NCI-H226 (cell line): Measurements from ENCODE around the gene NEAT1.
A peak's percentile ranks its signal among the peaks of the same experiment; 100 is the strongest.
"Not testable (repeated sequence)": the region's sequence is repeated elsewhere in the genome, so short reads cannot be mapped to it uniquely, and the experiment has no call there.

Experiments
- DNase-seq: peaks from one replicate; pipeline ENCODE4 v3.0.0-alpha.2; 2015

Gene NEAT1

DNA sequence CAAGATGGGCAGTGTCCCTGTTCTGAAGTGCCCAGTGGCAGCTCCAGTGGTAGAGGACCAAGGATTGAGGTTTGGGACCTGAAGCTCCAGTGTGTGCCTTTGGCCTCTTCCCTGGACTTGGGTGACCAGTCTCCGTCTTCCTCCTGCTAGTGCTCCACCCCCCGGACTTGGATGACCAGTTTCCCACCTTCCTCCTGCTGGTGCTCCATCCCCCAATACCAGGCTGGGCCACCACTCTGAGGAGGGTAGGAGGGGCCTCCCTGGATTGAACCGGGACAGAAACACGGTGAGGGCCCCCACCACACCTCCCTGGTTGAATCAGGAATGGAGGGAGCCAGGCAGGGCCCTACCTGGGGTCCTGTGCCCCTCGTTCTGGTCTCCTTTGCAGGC, 10.9 kb upstream of the NEAT1 start:
- no peak for DNase-seq

DNA sequence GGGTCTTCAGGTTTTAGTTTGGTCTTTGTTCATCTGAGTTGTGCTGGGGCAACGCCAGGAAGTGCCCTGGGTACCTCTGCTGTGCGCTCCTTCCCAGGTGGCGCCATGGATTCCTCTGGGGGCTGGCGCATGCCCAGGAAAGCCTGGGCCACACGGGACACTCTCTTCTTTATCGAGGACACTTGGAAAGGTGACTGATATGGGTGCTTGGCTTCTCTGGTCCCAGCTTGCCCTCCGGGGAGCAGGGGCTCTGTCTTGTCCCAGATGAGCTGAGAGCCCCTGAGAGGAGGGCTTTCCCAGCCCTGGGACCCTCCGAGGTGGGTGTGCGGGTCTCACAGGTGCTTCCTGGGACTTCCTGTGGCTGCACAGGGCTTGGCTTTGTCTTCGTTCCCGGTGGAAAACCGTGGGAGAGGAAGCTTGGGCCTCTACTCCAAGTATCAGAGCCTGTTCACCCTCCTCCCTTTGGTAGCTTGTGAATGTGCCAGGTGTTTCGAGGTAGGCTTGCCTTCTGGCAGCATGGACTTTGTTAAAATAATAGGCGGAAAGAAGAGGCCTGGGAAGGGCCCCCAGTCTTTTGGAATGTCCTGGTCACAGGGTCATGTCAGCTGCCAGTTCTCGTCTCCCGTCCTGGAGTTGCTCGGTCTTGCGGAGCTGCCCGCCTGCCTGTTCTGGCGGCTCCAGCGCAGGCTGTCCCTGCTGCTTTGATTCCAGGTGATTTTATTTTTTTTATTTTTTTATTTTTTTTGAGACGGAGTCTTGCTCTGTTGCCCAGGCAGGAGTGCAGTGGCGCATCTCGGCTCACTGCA, 10.1 kb upstream of the NEAT1 start:
- no peak for DNase-seq

DNA sequence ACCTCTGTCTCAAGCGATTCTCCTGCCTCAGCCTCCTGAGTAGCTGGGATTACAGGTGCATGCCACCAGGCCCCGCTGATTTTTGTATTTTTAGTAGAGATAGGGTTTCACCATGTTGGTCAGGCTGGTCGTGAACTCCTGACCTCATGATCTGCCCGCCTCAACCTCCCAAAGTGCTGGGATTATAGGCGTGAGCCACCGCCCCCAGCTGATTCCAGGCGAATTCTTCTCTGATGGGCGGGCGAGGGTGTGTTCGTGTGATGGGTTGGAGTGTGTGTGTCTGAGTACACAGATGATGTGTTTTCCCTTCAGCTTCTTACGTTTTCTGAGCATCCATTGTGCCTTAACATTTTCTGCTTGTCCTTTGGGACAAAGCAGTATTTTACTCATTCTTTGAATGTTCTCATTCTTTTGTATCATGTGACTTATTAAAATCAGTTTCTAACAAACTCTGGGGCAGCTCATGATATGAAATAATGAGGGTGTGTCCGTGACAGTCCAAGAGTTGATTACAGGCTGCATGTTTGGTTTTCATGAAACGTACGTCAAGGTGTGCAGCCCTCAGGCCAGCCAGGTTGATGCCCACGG, 9.4 kb upstream of the NEAT1 start:
- not testable (repeated sequence) for DNase-seq

DNA sequence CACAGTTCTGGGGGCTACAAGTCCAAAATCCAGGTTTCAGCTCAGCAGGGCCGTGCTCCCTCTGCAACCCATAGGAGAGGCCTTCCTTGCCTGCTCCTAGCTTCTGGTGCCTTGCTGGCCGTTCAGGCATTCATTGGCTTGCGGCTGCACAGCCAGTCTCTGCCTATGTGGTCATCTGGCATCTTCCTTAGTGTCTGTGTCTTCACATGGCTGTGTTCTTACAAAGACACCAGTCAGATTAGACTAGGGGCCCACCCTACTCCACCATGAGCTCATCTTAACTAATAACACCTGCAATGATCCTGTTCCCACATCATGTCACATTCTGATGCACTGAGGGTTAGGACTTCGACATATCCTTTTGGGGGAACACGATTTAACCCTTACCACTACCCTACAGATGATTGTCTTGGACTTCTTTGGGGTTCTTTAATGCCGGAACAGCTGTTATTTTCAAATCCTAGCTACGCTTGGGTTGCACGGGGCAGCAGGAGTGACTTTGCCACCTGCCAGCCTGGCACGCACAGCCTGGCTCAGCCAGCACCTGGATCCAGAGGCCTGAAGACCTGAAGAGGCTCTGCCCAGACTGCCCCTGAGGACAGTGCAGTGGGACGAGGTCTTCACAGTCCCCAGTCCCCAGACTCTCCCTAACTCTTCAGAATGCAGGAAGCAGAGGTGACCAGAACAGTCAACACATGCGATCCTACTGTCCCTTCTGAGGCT, 7.7 kb upstream of the NEAT1 start:
- no peak for DNase-seq

DNA sequence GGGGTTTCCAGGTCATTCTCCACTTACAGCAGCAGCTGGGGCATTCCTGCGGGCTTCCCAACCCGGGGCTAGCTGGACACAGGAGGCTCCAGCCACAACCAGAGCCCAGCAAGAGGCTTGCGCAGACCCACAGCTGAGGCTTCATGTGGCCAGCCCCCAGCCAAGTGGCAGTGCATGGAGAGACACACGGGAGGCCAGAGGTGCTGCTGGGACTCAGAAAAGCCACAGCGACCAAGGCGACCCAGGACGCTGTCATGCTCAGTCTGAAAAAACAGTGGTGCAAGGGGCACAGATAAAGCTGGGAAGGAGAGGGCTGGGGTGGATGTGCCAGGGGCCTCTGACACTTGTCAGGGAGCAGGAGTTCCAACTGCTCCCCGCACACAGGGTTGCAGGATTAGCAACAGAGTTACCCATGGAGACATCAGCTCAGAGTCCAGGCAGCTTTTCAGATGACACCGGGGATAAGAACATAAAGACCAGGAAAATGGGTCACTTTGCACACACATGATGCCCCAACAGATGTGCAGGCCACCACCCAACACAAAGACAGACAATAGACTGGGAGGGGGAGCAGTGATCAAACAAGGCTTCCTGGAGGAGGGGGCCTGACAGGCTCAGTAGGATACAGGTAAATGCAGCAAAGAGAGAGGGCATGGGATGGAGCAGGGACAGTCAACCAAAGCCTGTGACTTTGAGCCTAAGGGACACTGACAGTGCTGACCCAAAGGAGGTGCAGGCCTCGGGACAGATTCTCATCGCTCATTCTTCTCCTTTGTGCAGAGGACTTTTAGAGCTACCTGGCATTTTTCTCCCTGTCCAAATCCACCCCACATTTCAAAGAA, 6.9 kb upstream of the NEAT1 start:
- DNase-seq = no peak

DNA sequence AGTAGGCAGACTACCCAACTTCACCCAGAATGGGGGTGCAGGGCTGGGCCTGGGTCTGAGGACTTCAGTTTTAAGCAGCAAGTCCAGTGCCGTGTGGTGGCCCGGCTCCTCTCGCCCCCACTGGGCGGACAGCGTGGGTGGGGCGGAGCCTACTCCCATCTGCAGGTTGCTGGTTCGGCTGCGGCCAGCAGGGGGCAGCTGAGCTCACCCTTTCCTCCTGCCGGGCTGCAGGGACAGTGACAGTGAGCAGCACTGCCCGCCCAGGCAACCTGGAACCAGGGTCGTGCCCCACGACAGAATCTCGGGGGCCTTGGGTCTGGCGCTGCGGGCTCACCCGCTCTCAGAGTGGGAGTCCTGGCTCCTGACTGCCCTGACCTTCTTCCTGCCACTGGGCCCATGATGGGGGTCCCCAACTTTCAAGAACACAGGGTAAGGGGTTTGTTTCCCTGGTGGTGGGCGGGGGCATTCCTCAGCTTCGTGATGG, 6.2 kb upstream of the NEAT1 start:
- peak; percentile 51 for DNase-seq

DNA sequence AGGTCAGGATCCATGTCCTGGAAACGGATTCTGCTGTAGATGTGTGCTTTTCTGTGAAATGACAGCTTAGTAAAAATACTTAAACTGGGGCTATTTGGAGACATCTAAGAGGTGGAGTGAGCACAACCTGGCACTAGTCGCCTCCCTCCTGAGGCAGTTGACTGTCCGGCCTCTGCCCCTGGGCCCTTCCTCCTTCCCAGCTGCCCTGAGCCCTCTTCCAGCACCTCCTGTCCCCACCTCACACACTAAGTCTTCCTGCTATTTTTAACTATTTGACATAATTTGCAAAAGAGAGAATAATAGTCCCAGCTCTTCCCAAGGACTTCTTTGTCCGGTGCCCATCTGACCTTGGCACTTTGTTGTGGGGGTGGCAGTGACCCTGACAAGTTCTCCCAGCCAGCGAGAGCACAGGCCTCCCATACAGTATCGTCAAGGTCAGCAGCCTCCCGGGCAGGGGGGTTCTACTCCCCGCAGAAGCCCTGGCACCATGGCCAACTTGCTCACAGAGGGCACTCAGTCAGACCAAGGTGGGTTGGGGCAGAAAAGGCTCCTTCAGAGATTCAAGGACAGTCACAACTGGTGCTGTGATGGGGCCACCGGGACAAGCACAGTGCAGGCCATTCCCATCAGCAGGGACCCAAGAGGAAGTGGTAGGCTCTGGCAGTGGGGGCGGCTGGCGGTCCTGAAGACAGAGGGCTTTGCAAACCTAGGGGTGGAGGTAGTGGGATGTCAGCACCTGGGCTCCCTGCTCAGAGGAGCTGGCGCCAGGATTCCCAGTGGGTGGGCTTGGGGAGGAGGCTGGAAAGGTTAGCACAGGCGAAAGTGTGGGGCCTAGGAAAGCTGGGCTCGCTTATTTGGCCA, 5.5 kb upstream of the NEAT1 start:
- DNase-seq = no peak

DNA sequence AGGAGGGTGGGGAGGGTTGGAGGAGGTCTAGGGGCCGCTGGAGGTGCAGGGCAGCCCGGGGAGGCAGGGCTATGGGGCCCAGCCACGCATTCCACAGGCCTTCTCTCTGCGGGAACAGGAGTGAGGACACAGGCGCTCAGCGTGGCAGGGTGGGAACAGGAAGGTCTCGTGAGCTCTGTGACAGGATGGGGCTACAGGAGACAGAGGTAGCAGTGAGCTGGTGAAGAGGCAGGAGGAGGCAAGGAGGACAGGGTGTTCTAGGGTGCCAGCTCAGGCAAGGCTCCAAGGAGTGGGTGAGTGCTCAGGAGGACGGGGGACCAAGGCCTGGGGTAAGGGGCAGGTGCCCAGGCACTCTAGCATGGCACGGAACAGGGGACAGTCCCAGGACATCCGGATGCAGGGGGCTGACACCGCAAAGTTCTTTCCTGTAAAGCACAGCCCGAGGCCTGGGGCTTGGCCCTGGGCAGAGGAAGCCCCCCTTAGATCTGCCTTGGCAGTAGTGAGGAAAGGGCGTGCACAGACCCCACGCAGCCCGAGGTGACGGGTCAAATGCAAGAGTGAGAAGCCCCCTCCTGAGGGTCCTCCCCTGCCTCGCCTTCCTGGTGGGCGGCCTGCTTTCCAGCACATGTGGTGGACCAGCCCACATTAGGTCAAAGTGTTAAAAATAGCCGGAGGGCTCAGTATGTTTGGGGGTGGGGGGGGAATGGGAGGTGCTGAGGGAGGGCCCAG, 4.7 kb upstream of the NEAT1 start:
- DNase-seq = no peak

DNA sequence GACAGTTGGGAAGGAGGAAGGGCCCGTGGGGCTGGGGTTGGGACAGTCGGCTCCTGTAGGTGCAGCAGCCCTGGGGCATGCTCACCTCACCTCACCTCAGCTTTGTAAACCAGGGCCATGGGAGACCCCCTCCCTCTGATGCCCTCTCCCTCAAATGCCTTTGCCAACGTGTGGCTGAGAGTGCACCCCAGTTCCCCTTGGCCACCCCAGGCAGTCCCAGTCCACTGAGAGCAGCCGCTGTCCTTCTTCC, 4.2 kb upstream of the NEAT1 start:
- DNase-seq = no peak

DNA sequence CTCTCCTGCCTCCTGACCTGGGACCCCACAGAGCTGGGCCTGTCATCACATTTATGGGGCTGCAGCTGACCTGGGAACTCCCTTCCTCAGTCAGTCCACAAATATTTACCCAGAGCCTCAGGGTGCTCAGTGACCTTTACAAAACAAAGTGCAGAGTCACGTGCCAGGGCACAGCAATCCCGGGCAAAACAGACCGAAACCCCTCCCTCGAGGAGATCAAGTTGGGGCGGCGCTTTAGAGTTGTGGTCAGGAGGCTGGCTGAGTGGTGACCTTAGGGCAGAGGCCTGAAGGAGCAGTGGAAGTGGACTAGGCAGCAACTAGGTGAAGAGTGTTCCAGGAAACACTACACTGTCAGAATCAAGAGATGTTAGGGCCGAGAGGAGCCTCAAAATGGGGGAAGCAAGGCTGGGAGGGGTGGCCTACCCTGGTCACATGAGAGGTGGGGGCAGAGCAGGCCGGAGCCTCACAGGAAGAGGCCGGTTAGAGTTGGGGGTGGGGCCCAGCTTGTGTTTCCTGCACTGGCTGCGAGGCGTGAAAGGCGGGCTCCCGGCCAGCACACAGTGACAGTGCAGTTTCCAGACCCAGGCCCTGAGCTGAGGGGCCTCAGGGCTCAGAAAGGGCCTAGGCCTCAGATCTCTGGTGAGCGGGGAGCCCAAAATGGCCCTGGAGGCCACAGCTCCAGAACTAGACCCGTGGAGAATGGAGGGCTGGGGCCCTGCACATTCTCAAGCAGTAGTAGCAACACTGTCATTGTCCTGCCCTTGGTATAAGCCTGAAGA, 3.7 kb upstream of the NEAT1 start:
- DNase-seq = peak; percentile 97

DNA sequence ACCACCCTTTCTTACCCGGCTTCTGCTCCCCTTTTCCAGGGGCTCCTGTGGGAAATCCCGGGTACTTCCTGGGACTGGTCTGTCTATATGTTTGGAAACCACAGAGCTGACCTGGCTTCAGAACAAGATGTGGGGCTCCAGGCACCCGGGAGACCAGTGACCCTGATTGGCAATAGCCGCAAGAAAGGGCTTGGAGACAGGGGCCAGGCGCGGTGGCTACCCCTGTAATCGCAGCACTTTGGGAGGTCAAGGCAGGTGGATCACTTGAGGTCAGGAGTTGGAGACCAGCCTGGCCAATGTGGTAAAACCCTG, 3.2 kb upstream of the NEAT1 start:
- no peak for DNase-seq

DNA sequence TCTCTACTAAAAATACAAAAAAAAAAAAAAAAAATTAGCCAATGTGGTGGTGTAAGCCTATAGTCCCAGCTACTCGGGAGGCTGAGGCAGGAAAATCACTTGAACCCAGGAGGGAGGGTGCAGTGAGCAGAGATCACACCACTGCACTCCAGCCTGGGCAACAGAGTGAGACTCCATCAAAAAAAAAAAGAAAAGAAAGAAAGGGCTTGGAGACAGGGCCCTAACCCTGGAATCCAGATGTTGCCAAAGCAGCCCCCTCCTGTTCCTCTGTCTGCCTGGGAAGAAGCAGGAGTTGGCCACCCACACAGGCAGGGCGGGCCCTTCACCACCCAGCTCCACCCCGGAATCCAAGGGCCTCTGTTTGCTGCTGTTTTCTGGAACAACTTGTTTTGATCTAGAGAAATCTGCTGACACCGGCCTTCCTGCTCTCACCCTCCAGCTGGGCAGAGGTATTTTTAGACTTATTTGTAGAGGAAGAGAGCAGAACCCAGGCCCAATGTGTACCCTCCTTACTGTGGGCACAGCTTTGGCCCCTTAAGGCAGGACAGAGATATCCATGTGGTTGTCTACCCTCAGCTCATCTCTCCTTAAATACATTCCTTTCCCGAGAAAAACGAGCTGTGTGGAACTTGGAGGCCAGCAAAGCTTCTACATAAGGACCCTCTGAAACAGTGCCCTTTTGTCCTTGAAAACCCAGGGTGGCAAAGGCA, 2.7 kb upstream of the NEAT1 start:
- peak; percentile 85 for DNase-seq

DNA sequence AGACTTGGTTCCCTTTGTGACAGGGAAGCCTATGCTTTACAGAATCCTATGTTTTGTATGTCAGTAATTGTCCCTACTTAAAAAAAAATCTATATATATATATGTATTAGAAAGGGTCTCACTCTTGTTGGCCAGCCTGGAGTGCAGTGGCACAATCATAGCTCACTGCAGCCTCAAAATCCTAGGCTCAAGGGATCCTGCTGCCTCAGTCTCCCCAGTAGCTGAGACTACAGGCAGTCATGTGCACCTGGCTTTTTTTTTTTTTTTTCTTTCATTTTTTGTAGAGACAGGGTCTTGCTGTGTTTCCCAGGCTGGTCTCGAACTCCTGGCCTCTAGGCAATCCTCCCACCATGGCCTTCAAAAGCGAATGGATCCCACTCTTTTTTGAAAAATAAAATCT, 2.1 kb upstream of the NEAT1 start:
- no peak for DNase-seq

DNA sequence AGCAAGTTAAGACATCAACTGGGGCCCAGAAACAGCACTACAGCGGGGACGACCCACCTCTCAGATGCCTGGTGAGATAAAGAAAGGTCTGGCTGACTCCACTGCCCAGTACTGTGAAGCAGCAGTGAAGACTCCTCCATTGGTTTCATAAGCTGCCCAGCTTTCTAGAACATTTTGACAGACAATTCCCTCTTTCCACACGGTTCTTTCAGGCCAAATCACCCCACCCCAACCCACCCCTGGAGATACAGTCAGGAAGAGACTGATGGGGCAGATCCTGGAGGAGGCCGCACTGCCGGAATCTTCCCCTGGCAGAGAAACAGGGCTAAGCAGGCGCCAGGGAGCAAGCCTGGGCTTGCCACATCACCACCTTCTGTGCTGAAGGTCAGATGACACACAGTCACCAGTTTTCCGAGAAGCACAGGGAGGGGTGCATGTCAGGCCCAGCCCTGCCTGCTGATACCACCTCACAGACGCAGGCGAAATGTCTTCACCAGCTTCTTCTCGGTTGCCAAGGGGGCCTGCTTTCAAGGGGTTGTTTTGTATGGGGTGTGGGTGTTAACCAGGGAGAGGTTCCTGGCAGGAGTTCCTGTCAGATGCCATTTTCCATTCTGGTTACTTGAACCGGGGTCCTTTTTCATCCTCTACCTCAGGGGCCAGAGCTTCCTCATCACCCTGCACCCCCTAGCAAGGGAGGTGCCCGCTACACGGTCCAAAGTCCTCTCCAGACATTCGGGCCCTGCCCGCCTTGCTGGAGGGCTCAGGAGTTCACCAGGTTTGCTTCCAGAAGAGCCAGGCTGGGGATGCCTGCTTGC, 1.4 kb upstream of the NEAT1 start:
- peak; percentile 99 for DNase-seq

DNA sequence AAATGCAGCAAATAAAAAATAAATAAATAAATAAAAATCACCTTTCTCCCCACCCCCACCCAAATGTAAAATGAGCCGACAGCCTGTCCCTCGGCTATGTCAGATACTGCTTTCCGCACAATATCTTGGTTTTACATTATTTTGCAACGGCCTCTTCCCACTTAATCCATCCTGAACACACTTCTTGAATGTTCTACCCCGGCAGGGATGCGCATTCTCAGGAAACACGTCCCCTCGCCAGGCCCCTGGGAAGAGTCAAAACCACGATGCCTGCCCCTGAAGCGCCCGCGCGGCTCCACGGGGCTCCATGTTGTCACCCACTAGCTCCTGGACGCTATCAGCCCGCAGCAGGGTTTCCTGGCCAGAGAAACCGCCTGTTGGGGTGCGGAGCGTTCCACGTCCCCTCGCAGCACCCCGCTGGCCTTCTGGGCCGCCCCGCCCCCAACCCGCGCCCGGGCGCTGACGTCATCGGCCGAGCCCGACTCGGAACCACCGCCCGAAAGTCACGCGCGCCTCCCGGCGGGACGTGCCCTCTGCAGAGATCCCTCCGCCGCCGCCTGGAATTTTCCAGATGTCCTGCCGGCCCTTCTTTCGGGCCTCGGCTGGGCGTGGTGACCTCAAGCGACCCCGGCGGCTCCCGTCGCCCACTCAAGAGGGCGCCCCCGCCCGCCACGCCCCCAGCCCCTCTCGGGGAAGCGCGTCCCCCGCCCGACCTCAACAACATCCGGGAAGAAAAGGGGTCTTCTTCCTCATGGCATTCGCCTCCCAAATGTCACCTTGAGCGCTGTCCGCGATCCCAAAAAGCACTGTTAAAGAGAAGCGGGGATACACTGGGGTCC, 585 bp upstream of the NEAT1 start:
- peak; percentile 95 for DNase-seq

DNA sequence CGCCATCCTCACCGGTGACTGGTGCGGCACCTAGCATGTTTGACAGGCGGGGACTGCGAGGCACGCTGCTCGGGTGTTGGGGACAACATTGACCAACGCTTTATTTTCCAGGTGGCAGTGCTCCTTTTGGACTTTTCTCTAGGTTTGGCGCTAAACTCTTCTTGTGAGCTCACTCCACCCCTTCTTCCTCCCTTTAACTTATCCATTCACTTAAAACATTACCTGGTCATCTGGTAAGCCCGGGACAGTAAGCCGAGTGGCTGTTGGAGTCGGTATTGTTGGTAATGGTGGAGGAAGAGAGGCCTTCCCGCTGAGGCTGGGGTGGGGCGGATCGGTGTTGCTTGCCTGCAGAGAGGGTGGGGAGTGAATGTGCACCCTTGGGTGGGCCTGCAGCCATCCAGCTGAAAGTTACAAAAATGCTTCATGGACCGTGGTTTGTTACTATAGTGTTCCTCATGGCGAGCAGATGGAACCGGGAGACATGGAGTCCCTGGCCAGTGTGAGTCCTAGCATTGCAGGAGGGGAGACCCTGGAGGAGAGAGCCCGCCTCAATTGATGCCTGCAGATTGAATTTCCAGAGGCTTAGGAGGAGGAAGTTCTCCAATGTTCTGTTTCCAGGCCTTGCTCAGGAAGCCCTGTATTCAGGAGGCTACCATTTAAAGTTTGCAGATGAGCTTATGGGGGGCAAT, 1.1 kb downstream of the NEAT1 start:
- DNase-seq = no peak

DNA sequence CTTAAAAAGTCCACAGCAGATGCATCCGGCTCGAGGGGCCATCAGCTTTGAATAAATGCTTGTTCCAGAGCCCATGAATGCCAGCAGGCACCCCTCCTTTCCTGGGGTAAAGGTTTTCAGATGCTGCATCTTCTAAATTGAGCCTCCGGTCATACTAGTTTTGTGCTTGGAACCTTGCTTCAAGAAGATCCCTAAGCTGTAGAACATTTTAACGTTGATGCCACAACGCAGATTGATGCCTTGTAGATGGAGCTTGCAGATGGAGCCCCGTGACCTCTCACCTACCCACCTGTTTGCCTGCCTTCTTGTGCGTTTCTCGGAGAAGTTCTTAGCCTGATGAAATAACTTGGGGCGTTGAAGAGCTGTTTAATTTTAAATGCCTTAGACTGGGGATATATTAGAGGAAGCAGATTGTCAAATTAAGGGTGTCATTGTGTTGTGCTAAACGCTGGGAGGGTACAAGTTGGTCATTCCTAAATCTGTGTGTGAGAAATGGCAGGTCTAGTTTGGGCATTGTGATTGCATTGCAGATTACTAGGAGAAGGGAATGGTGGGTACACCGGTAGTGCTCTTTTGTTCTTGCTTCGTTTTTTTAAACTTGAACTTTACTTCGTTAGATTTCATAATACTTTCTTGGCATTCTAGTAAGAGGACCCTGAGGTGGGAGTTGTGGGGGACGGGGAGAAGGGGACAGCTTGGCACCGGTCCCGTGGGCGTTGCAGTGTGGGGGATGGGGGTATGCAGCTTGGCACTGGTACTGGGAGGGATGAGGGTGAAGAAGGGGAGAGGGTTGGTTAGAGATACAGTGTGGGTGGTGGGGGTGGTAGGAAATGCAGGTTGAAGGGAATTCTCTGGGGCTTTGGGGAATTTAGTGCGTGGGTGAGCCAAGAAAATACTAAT, 1.9 kb downstream of the NEAT1 start:
- no peak for DNase-seq
